ENCODE data around the gene CAMK2D.

DNA sequence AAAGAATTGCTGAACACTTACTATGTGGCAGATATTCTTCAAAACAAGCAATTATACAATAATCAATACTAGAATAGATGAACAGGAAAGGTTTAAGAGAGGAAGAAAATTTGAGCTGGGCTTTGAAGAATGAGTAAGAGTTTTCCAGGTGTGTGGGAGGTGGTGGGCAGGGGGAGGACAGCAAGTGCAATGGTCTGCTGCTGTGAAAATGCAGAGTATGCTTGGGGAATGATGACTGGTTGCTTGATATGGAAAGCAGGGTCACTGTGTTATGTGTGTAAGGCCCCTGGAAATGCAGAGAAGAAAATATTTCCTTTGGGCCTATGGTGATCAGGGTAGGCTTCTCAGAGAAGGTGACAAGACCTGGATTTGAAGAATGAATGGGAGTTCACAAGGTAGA lies 300.3 kb downstream of the CAMK2D start:
- TF ChIP-seq, protein P1, sequence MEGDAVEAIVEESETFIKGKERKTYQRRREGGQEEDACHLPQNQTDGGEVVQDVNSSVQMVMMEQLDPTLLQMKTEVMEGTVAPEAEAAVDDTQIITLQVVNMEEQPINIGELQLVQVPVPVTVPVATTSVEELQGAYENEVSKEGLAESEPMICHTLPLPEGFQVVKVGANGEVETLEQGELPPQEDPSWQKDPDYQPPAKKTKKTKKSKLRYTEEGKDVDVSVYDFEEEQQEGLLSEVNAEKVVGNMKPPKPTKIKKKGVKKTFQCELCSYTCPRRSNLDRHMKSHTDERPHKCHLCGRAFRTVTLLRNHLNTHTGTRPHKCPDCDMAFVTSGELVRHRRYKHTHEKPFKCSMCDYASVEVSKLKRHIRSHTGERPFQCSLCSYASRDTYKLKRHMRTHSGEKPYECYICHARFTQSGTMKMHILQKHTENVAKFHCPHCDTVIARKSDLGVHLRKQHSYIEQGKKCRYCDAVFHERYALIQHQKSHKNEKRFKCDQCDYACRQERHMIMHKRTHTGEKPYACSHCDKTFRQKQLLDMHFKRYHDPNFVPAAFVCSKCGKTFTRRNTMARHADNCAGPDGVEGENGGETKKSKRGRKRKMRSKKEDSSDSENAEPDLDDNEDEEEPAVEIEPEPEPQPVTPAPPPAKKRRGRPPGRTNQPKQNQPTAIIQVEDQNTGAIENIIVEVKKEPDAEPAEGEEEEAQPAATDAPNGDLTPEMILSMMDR (IDR thresholded peaks at IDR 0.05), result no peak
- no peak for TF ChIP-seq POLR2A (IDR thresholded peaks at IDR 0.05)
